HEK293 (cell line): Measurements from ENCODE around the gene ATF2.

Experiments
- CTCF ChIA-PET: fragments of 350-600 bp; formaldehyde crosslinking; extraction: SDS; loops from one replicate; lab custom pipeline; 2021; ENCODE audit warnings: antibody characterized with exemption; lab: Yijun Ruan, JAX
- POLR2A ChIA-PET: fragments of 300-600 bp; formaldehyde crosslinking; extraction: SDS; loops from one replicate; lab custom pipeline; 2020; ENCODE audit warnings: antibody characterized with exemption, inconsistent platforms; lab: Yijun Ruan, JAX
- H3K27ac ChIP-seq: fragments of 200-500 bp; sonication (Bioruptor generic); 2 replicates; pipeline ENCODE4 v1.5.1; 2014; ENCODE audit warnings: low read depth, low read length, control low read depth, inconsistent platforms; ENCODE audit errors: extremely low read depth
- H3K36me3 ChIP-seq, 2 experiments: fragments of 200-500 bp in 1 of 2; sonication (Bioruptor generic) in 1 of 2; 1 replicate in 1 of 2; 2 replicates in 1 of 2; pipeline ENCODE4 v1.5.1; 2014 to 2017; ENCODE audit warnings: inconsistent platforms in 2 of 2, low read length in 2 of 2; ENCODE audit not compliant: control insufficient read depth in 2 of 2, insufficient read depth in 1 of 2
- H3K4me1 ChIP-seq: fragments of 200-500 bp; sonication (Bioruptor generic); 2 replicates; pipeline ENCODE4 v1.5.1; 2014; ENCODE audit warnings: mild to moderate bottlenecking, low read length, inconsistent platforms; ENCODE audit not compliant: control insufficient read depth, insufficient read depth
- H3K4me3 ChIP-seq: 2 replicates; pipeline ENCODE4 v1.5.1; 2011; ENCODE audit warnings: low read depth, mild to moderate bottlenecking, control low read depth, low read length, moderate library complexity
- H3K9me3 ChIP-seq: fragments of 200-500 bp; sonication (Bioruptor generic); 2 replicates; pipeline ENCODE4 v1.5.1; 2014; ENCODE audit warnings: low read depth, low read length, inconsistent platforms; ENCODE audit not compliant: control insufficient read depth, insufficient read depth
- GLIS1 ChIP-seq: fragments of 450-650 bp; formaldehyde crosslinking; IDR thresholded peaks from 2 replicates; pipeline ENCODE4 v1.5.1; 2016; ENCODE audit warnings: missing biosample characterization, missing genetic modification characterization
- IKZF3 ChIP-seq: fragments of 450-650 bp; IDR thresholded peaks from 2 replicates; pipeline ENCODE4 v1.5.0; 2018; ENCODE audit warnings: missing biosample characterization, mild to moderate bottlenecking, missing genetic modification characterization, moderate library complexity
- KLF1 ChIP-seq: fragments of 450-650 bp; formaldehyde crosslinking; IDR thresholded peaks from 2 replicates; pipeline ENCODE4 v1.5.1; 2016; ENCODE audit warnings: missing biosample characterization, missing genetic modification characterization
- KLF10 ChIP-seq: fragments of 450-650 bp; IDR thresholded peaks from 2 replicates; pipeline ENCODE4 v1.5.1; 2018; ENCODE audit warnings: missing biosample characterization, mild to moderate bottlenecking, missing genetic modification characterization
- KLF7 ChIP-seq: fragments of 450-650 bp; formaldehyde crosslinking; IDR thresholded peaks from 2 replicates; pipeline ENCODE4 v1.5.1; 2016; ENCODE audit warnings: missing biosample characterization, missing genetic modification characterization, borderline replicate concordance
- KLF8 ChIP-seq: fragments of 450-650 bp; formaldehyde crosslinking; IDR thresholded peaks from 2 replicates; pipeline ENCODE4 v1.5.1; 2016; ENCODE audit warnings: missing biosample characterization, missing genetic modification characterization
- KLF9 ChIP-seq: fragments of 450-650 bp; formaldehyde crosslinking; IDR thresholded peaks from 2 replicates; pipeline ENCODE4 v1.5.1; 2016; ENCODE audit warnings: missing biosample characterization, missing genetic modification characterization, low read depth
- MEIS1 ChIP-seq: sonication (generic); formaldehyde crosslinking; IDR thresholded peaks from 2 replicates; pipeline ENCODE4 v1.8.1; 2022; ENCODE audit warnings: missing genetic modification reagents, mild to moderate bottlenecking, borderline replicate concordance
- SP2 ChIP-seq: fragments of 450-650 bp; formaldehyde crosslinking; IDR thresholded peaks from 2 replicates; pipeline ENCODE4 v1.5.1; 2016; ENCODE audit warnings: missing biosample characterization, missing genetic modification characterization
- SP3 ChIP-seq: fragments of 450-650 bp; formaldehyde crosslinking; IDR thresholded peaks from 2 replicates; pipeline ENCODE4 v1.5.1; 2016; ENCODE audit warnings: missing biosample characterization, missing genetic modification characterization
- TCF7L2 ChIP-seq: IDR thresholded peaks from 2 replicates; pipeline ENCODE4 v1.6.1; 2011; ENCODE audit warnings: low read depth, mild to moderate bottlenecking, inconsistent platforms, low read length, moderate library complexity, borderline replicate concordance
- ZBTB1 ChIP-seq: fragments of 450-650 bp; formaldehyde crosslinking; IDR thresholded peaks from 2 replicates; pipeline ENCODE4 v1.5.1; 2016; ENCODE audit warnings: missing biosample characterization, missing genetic modification characterization
- ZBTB17 ChIP-seq: fragments of 450-650 bp; formaldehyde crosslinking; IDR thresholded peaks from 2 replicates; pipeline ENCODE4 v1.5.1; 2016; ENCODE audit warnings: missing biosample characterization, missing genetic modification characterization
- ZFP37 ChIP-seq: fragments of 450-650 bp; formaldehyde crosslinking; IDR thresholded peaks from 2 replicates; pipeline ENCODE4 v1.5.1; 2016; ENCODE audit warnings: missing biosample characterization, missing genetic modification characterization
- ZNF132 ChIP-seq: fragments of 450-650 bp; formaldehyde crosslinking; IDR thresholded peaks from 2 replicates; pipeline ENCODE4 v1.5.1; 2017; ENCODE audit warnings: missing biosample characterization, missing genetic modification characterization, borderline replicate concordance
- ZNF501 ChIP-seq: fragments of 450-650 bp; formaldehyde crosslinking; IDR thresholded peaks from 2 replicates; pipeline ENCODE4 v1.5.1; 2016; ENCODE audit warnings: missing biosample characterization, missing genetic modification characterization
- ZNF600 ChIP-seq: fragments of 450-650 bp; formaldehyde crosslinking; IDR thresholded peaks from 2 replicates; pipeline ENCODE4 v1.5.1; 2016; ENCODE audit warnings: missing biosample characterization, missing genetic modification characterization
- ZNF664 ChIP-seq: fragments of 450-650 bp; formaldehyde crosslinking; IDR thresholded peaks from 2 replicates; pipeline ENCODE4 v1.5.1; 2016; ENCODE audit warnings: missing biosample characterization, missing genetic modification characterization
- ZNF701 ChIP-seq: fragments of 450-650 bp; formaldehyde crosslinking; IDR thresholded peaks from 2 replicates; pipeline ENCODE4 v1.5.1; 2016; ENCODE audit warnings: missing biosample characterization, missing genetic modification characterization
- ZNF707 ChIP-seq: fragments of 450-650 bp; formaldehyde crosslinking; IDR thresholded peaks from 2 replicates; pipeline ENCODE4 v1.5.1; 2016; ENCODE audit warnings: missing biosample characterization, missing genetic modification characterization
- ZNF76 ChIP-seq: fragments of 450-650 bp; formaldehyde crosslinking; IDR thresholded peaks from 2 replicates; pipeline ENCODE4; 2016; ENCODE audit warnings: low read depth, missing biosample characterization, missing genetic modification characterization, borderline replicate concordance
- TF ChIP-seq, protein P1 (sequence below): fragments of 450-650 bp; formaldehyde crosslinking; conservative IDR thresholded peaks from 2 replicates; pipeline ENCODE4 v1.5.1; 2016; ENCODE audit warnings: low read depth, missing biosample characterization, missing genetic modification characterization
- TF ChIP-seq, protein P2 (sequence below): fragments of 450-650 bp; formaldehyde crosslinking; IDR thresholded peaks from 2 replicates; pipeline ENCODE4 v1.5.1; 2016; ENCODE audit warnings: missing biosample characterization, missing genetic modification characterization
- TF ChIP-seq, protein P3 (sequence below): fragments of 450-650 bp; formaldehyde crosslinking; IDR thresholded peaks from 2 replicates; pipeline ENCODE4 v1.5.1; 2016; ENCODE audit warnings: missing biosample characterization, missing genetic modification characterization
- TF ChIP-seq, protein P4 (sequence below): fragments of 450-650 bp; formaldehyde crosslinking; IDR thresholded peaks from 2 replicates; pipeline ENCODE4; 2016; ENCODE audit warnings: missing biosample characterization, missing genetic modification characterization

Gene ATF2, protein sequence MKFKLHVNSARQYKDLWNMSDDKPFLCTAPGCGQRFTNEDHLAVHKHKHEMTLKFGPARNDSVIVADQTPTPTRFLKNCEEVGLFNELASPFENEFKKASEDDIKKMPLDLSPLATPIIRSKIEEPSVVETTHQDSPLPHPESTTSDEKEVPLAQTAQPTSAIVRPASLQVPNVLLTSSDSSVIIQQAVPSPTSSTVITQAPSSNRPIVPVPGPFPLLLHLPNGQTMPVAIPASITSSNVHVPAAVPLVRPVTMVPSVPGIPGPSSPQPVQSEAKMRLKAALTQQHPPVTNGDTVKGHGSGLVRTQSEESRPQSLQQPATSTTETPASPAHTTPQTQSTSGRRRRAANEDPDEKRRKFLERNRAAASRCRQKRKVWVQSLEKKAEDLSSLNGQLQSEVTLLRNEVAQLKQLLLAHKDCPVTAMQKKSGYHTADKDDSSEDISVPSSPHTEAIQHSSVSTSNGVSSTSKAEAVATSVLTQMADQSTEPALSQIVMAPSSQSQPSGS

GRCh38 chr2:175167792-175168563, at the start of gene ATF2:
Gene ATF2, minus strand, starts transcription at chr2:175168203. Its CDS starts 31,760 bp downstream, at chr2:175136443.
- CTCF ChIA-PET: interaction anchor here (0.6 to 0.9 kb wide), 4 partner anchors 10 to 419 kb away, joined by 3 read pairs; no protein-coding TSS in a partner anchor
- Histone ChIP-seq H3K9me3 (no peaks in the 10 kb centered on the region), H3K27ac (peak within 1 kb of the TSS; percentile 82), H3K4me1 (no peaks in the 10 kb centered on the region), H3K4me3 (peak within 1 kb of the TSS; percentile 80), H3K36me3 (peaks cover 0 to under 1% of the 10 kb centered on the region in 2 experiments; a peak in 1 of 3 replicates)
- POLR2A ChIA-PET: interaction anchor here (0.7 to 1.3 kb wide), 8 partner anchors 10 to 925 kb away, joined by 3 to 21 read pairs (median 3); partner anchors contain the start of genes ATP5MC3 and CHN1
- TF ChIP-seq KLF10 (tag by site-specific recombination) (peak; percentile 88), KLF1 (tag by site-specific recombination) (peak; percentile 23; the same call in 1 of the 2 replicates), ZNF132 (no peak), TCF7L2 (peak; percentile 43; the same call in 1 of the 2 replicates), SP3 (tag by site-specific recombination) (peak; percentile 93), ZBTB17 (tag by site-specific recombination) (0 out of 2 replicates have a peak, but pooled peaks have one; percentile 20), ZBTB1 (tag by site-specific recombination) (no peak), ZNF501 (peak; percentile 91), KLF7 (no peak), ZNF701 (tag by site-specific recombination) (no peak), KLF8 (tag by site-specific recombination) (peak; percentile 86), ZNF664 (tag by site-specific recombination) (peak; percentile 16; the same call in 1 of the 2 replicates), ZNF600 (tag by site-specific recombination) (peak; percentile 83), MEIS1 (CRISPR knock-in tag) (no peak), IKZF3 (tag by site-specific recombination) (peak; percentile 44; the same call in 1 of the 2 replicates), ZNF707 (tag by site-specific recombination) (no peak), ZNF76 (peak; percentile 90), SP2 (tag by site-specific recombination) (peak; percentile 96), KLF9 (peak; percentile 88), GLIS1 (tag by site-specific recombination) (0 out of 2 replicates have a peak, but pooled peaks have one; percentile 16), ZFP37 (tag by site-specific recombination) (peak; percentile 82)
- TF ChIP-seq, protein P1, sequence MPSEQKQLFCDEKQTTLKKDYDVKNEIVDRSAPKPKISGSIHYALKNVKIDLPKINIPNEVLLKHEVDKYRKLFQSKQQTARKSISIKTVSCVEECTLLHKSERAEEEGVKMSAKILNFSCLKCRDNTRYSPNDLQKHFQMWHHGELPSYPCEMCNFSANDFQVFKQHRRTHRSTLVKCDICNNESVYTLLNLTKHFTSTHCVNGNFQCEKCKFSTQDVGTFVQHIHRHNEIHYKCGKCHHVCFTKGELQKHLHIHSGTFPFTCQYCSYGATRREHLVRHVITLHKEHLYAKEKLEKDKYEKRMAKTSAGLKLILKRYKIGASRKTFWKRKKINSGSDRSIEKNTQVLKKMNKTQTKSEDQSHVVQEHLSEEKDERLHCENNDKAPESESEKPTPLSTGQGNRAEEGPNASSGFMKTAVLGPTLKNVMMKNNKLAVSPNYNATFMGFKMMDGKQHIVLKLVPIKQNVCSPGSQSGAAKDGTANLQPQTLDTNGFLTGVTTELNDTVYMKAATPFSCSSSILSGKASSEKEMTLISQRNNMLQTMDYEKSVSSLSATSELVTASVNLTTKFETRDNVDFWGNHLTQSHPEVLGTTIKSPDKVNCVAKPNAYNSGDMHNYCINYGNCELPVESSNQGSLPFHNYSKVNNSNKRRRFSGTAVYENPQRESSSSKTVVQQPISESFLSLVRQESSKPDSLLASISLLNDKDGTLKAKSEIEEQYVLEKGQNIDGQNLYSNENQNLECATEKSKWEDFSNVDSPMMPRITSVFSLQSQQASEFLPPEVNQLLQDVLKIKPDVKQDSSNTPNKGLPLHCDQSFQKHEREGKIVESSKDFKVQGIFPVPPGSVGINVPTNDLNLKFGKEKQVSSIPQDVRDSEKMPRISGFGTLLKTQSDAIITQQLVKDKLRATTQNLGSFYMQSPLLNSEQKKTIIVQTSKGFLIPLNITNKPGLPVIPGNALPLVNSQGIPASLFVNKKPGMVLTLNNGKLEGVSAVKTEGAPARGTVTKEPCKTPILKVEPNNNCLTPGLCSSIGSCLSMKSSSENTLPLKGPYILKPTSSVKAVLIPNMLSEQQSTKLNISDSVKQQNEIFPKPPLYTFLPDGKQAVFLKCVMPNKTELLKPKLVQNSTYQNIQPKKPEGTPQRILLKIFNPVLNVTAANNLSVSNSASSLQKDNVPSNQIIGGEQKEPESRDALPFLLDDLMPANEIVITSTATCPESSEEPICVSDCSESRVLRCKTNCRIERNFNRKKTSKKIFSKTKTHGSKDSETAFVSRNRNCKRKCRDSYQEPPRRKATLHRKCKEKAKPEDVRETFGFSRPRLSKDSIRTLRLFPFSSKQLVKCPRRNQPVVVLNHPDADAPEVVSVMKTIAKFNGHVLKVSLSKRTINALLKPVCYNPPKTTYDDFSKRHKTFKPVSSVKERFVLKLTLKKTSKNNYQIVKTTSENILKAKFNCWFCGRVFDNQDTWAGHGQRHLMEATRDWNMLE (tag by site-specific recombination): peak; percentile 31; the same call in 1 of the 2 replicates
- TF ChIP-seq, protein P2, sequence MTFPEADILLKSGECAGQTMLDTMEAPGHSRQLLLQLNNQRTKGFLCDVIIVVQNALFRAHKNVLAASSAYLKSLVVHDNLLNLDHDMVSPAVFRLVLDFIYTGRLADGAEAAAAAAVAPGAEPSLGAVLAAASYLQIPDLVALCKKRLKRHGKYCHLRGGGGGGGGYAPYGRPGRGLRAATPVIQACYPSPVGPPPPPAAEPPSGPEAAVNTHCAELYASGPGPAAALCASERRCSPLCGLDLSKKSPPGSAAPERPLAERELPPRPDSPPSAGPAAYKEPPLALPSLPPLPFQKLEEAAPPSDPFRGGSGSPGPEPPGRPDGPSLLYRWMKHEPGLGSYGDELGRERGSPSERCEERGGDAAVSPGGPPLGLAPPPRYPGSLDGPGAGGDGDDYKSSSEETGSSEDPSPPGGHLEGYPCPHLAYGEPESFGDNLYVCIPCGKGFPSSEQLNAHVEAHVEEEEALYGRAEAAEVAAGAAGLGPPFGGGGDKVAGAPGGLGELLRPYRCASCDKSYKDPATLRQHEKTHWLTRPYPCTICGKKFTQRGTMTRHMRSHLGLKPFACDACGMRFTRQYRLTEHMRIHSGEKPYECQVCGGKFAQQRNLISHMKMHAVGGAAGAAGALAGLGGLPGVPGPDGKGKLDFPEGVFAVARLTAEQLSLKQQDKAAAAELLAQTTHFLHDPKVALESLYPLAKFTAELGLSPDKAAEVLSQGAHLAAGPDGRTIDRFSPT (tag by site-specific recombination): 0 out of 2 replicates have a peak, but pooled peaks have one; percentile 19
- TF ChIP-seq, protein P3, sequence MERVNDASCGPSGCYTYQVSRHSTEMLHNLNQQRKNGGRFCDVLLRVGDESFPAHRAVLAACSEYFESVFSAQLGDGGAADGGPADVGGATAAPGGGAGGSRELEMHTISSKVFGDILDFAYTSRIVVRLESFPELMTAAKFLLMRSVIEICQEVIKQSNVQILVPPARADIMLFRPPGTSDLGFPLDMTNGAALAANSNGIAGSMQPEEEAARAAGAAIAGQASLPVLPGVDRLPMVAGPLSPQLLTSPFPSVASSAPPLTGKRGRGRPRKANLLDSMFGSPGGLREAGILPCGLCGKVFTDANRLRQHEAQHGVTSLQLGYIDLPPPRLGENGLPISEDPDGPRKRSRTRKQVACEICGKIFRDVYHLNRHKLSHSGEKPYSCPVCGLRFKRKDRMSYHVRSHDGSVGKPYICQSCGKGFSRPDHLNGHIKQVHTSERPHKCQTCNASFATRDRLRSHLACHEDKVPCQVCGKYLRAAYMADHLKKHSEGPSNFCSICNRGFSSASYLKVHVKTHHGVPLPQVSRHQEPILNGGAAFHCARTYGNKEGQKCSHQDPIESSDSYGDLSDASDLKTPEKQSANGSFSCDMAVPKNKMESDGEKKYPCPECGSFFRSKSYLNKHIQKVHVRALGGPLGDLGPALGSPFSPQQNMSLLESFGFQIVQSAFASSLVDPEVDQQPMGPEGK (tag by site-specific recombination): peak; percentile 82
- TF ChIP-seq, protein P4, sequence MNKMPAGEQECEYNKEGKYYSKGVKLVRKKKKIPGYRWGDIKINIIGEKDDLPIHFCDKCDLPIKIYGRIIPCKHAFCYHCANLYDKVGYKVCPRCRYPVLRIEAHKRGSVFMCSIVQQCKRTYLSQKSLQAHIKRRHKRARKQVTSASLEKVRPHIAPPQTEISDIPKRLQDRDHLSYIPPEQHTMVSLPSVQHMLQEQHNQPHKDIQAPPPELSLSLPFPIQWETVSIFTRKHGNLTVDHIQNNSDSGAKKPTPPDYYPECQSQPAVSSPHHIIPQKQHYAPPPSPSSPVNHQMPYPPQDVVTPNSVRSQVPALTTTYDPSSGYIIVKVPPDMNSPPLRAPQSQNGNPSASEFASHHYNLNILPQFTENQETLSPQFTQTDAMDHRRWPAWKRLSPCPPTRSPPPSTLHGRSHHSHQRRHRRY (tag by site-specific recombination): 0 out of 2 replicates have a peak, but pooled peaks have one; percentile 10
